Measurements from ENCODE around the gene ABCB8. TPM values are rescaled to one million over a fixed set of nuclear protein-coding genes. Genes with fewer than 3 reads are reported as not detected.

The ABCB8 gene
- total and polyA plus RNA-seq, 5 donors from 2014 or later = 16.9 to 61.4 (median 19.5) TPM

DNA sequence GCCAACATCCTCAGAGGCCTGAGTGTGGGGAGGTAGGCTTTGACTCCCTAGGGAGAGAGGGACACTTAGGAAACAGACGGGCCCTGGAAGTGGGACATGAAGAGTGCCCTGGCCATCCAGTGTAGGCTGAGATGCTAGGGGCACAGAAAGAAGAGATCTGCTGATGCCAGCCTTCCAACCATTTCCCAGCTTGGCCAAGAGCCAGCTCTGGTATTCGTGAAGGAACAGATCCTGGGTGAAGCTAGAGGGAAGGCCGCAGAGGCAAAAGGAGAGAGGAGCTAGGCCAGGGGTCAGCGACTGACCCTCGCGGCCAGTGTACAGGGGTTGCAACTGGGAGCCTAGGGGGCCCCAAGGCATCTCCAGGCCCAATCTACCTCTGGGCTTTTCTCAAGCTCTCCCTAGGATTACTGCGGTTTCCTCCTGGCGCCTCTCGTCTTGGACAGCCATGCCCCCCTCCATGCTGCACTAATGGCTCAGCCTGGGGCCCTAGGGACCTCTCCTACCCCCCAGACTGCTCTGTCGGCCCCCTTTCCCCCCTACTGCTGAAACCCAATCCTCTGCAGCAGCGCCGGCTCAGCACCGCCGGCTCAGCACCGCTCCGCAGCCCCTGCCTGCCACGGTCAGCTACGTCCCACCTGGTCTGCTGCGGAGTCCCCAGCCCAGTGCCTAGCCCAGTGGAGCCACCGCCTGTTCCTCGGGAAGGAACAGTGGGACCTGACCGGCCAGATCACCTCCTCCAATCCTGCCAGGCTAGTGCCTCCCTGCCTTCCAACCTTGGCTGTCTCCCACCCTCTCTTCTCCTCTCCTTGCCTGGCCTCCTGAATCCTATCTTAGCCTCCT is 19.9 kb downstream of the ABCB8 start, which contains the start of gene ASIC3:
ASIC3 (plus strand) TSS at position 556 of the 840 bp plus-strand sequence. CDS start 355 bp downstream, outside the sequence.
- peaks cover 10% of the 10 kb centered on the region for H3K4me1 ChIP-seq (ENCODE audit: control insufficient read depth, insufficient read depth, low read length, poor library complexity, severe bottlenecking)
- ATAC-seq (ENCODE audit: low read depth in 2 of 2) (no peak), DNase-seq (no peak)
- no peak within 1 kb of the TSS for H3K27ac ChIP-seq (ENCODE audit: insufficient read depth, low read length, poor library complexity, severe bottlenecking)
- H3K36me3 ChIP-seq (ENCODE audit: control insufficient read depth, insufficient read depth, low read length) = no peaks in the 10 kb centered on the region
- Mint-ChIP-seq H3K27ac (peak within 1 kb of the TSS in 1 of 3 donors; percentile 63), H3K4me1 (peaks cover 0 to 8% (median 5%) of the 10 kb centered on the region in 4 donors), H3K27me3 (no peaks in the 10 kb centered on the region), H3K4me3 (peak within 1 kb of the TSS in 1 of 4 donors; percentile 52), H3K36me3 (peaks cover 10% of the 10 kb centered on the region), H3K9me3 (no peaks in the 10 kb centered on the region)
- H3K4me3 ChIP-seq (ENCODE audit: low read depth, low read length) = no peak within 1 kb of the TSS
- no peaks in the 10 kb centered on the region for H3K9me3 ChIP-seq (ENCODE audit: control insufficient read depth in 2 of 2, low read length in 2 of 2)
- H3K27me3 ChIP-seq (ENCODE audit: control insufficient read depth, insufficient read depth, low read length) = no peaks in the 10 kb centered on the region

DNA sequence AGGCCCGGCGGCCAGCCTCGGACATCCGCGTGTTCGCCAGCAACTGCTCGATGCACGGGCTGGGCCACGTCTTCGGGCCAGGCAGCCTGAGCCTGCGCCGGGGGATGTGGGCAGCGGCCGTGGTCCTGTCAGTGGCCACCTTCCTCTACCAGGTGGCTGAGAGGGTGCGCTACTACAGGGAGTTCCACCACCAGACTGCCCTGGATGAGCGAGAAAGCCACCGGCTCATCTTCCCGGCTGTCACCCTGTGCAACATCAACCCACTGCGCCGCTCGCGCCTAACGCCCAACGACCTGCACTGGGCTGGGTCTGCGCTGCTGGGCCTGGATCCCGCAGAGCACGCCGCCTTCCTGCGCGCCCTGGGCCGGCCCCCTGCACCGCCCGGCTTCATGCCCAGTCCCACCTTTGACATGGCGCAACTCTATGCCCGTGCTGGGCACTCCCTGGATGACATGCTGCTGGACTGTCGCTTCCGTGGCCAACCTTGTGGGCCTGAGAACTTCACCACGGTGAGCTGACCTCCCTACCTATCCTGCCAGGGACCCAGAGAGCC is 20.7 kb downstream of the ABCB8 start:
- Histone ChIP-seq H3K4me3 (ENCODE audit: low read depth, low read length) (no peak overlapping the region), H3K27me3 (ENCODE audit: control insufficient read depth, insufficient read depth, low read length) (no peaks in the 10 kb centered on the region), H3K27ac (ENCODE audit: insufficient read depth, low read length, poor library complexity, severe bottlenecking) (no peak overlapping the region), H3K36me3 (ENCODE audit: control insufficient read depth, insufficient read depth, low read length) (no peaks in the 10 kb centered on the region), H3K9me3 (ENCODE audit: control insufficient read depth in 2 of 2, low read length in 2 of 2) (no peaks in the 10 kb centered on the region), H3K4me1 (ENCODE audit: control insufficient read depth, insufficient read depth, low read length, poor library complexity, severe bottlenecking) (peaks cover 11% of the 10 kb centered on the region)
- no peak for ATAC-seq (ENCODE audit: low read depth in 2 of 2)
- Mint-ChIP-seq H3K4me3 (no peak overlapping the region), H3K36me3 (peaks cover 10% of the 10 kb centered on the region), H3K4me1 (peaks cover 0 to 12% (median 5%) of the 10 kb centered on the region in 4 donors), H3K27me3 (no peaks in the 10 kb centered on the region), H3K27ac (no peak overlapping the region), H3K9me3 (no peaks in the 10 kb centered on the region)
- DNase-seq = no peak

DNA sequence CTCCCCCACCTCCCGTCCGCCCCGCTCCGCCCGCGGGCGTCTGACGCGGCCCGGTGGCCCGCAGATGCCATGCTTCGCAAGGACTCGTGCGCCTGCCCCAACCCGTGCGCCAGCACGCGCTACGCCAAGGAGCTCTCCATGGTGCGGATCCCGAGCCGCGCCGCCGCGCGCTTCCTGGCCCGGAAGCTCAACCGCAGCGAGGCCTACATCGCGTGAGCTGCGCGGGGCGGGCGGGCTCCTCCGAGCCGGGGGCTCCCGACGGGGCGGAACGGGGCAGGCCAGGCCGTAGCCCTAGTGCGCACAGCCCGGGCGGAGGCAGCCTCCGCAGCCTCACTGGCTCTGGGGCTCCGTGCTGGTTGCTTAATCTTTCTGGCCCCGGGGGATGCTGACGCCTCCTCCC is 22.9 kb downstream of the ABCB8 start:
- Histone ChIP-seq H3K4me1 (ENCODE audit: control insufficient read depth, insufficient read depth, low read length, poor library complexity, severe bottlenecking) (peaks cover 11% of the 10 kb centered on the region), H3K27ac (ENCODE audit: insufficient read depth, low read length, poor library complexity, severe bottlenecking) (no peak overlapping the region), H3K27me3 (ENCODE audit: control insufficient read depth, insufficient read depth, low read length) (no peaks in the 10 kb centered on the region), H3K36me3 (ENCODE audit: control insufficient read depth, insufficient read depth, low read length) (no peaks in the 10 kb centered on the region), H3K4me3 (ENCODE audit: low read depth, low read length) (no peak overlapping the region), H3K9me3 (ENCODE audit: control insufficient read depth in 2 of 2, low read length in 2 of 2) (no peaks in the 10 kb centered on the region)
- peaks cover 12% of the 10 kb centered on the region for H3K36me3 Mint-ChIP-seq
- ATAC-seq (ENCODE audit: low read depth in 2 of 2) = peak; percentile 66 to 75
- DNase-seq = peak; percentile 25 to 76 (median 62)
- no peaks in the 10 kb centered on the region for H3K9me3 Mint-ChIP-seq
- no peak overlapping the region for H3K4me3 Mint-ChIP-seq
- no peak overlapping the region for H3K27ac Mint-ChIP-seq
- H3K4me1 Mint-ChIP-seq = peaks cover 0 to 17% (median 6%) of the 10 kb centered on the region in 4 donors
- H3K27me3 Mint-ChIP-seq = no peaks in the 10 kb centered on the region

- H3K4me1 ChIP-seq (ENCODE audit: control insufficient read depth, insufficient read depth, low read length, poor library complexity, severe bottlenecking) = peaks cover 21% of the 10 kb centered on the region
- H3K4me3 ChIP-seq (ENCODE audit: low read depth, low read length) = no peak overlapping the region
- Mint-ChIP-seq H3K4me3 (peak overlapping the region in 1 of 4 donors; percentile 55), H3K4me1 (peaks cover 0 to 35% (median 9%) of the 10 kb centered on the region in 4 donors), H3K27ac (no peak overlapping the region), H3K27me3 (no peaks in the 10 kb centered on the region), H3K9me3 (peaks cover 0 to 1% (median 0%) of the 10 kb centered on the region in 7 donors), H3K36me3 (peaks cover 12% of the 10 kb centered on the region)
- no peaks in the 10 kb centered on the region for H3K36me3 ChIP-seq (ENCODE audit: control insufficient read depth, insufficient read depth, low read length)
- H3K27me3 ChIP-seq (ENCODE audit: control insufficient read depth, insufficient read depth, low read length) = no peaks in the 10 kb centered on the region
- ATAC-seq (ENCODE audit: low read depth in 2 of 2) = no peak
- no peaks in the 10 kb centered on the region for H3K9me3 ChIP-seq (ENCODE audit: control insufficient read depth in 2 of 2, low read length in 2 of 2)
- DNase-seq = peak in 1 of 3 donors; percentile 44
- no peak overlapping the region for H3K27ac ChIP-seq (ENCODE audit: insufficient read depth, low read length, poor library complexity, severe bottlenecking)
Measured at GRCh38 chr7:151053096-151053495, 24.8 kb downstream of the ABCB8 start.

GRCh38 chr7:151053751-151054150 is 25.5 kb downstream of the ABCB8 start:
- Histone ChIP-seq H3K27me3 (ENCODE audit: control insufficient read depth, insufficient read depth, low read length) (no peaks in the 10 kb centered on the region), H3K27ac (ENCODE audit: insufficient read depth, low read length, poor library complexity, severe bottlenecking) (no peak overlapping the region), H3K4me1 (ENCODE audit: control insufficient read depth, insufficient read depth, low read length, poor library complexity, severe bottlenecking) (peaks cover 28% of the 10 kb centered on the region), H3K36me3 (ENCODE audit: control insufficient read depth, insufficient read depth, low read length) (no peaks in the 10 kb centered on the region), H3K9me3 (ENCODE audit: control insufficient read depth in 2 of 2, low read length in 2 of 2) (no peaks in the 10 kb centered on the region), H3K4me3 (ENCODE audit: low read depth, low read length) (no peak overlapping the region)
- Mint-ChIP-seq H3K4me1 (peaks cover 0 to 39% (median 11%) of the 10 kb centered on the region in 4 donors), H3K27me3 (no peaks in the 10 kb centered on the region), H3K27ac (no peak overlapping the region), H3K36me3 (peaks cover 12% of the 10 kb centered on the region), H3K4me3 (peak overlapping the region in 1 of 4 donors; percentile 56), H3K9me3 (peaks cover 0 to 1% (median 0%) of the 10 kb centered on the region in 7 donors)
- DNase-seq (no peak), ATAC-seq (ENCODE audit: low read depth in 2 of 2) (no peak)

- peaks cover 0 to 57% (median 12%) of the 10 kb centered on the region in 4 donors for H3K4me1 Mint-ChIP-seq
- H3K27ac Mint-ChIP-seq = no peak overlapping the region
- Histone ChIP-seq H3K27ac (ENCODE audit: insufficient read depth, low read length, poor library complexity, severe bottlenecking) (no peak overlapping the region), H3K36me3 (ENCODE audit: control insufficient read depth, insufficient read depth, low read length) (no peaks in the 10 kb centered on the region), H3K27me3 (ENCODE audit: control insufficient read depth, insufficient read depth, low read length) (no peaks in the 10 kb centered on the region), H3K9me3 (ENCODE audit: control insufficient read depth in 2 of 2, low read length in 2 of 2) (no peaks in the 10 kb centered on the region), H3K4me3 (ENCODE audit: low read depth, low read length) (no peak overlapping the region), H3K4me1 (ENCODE audit: control insufficient read depth, insufficient read depth, low read length, poor library complexity, severe bottlenecking) (peaks cover 44% of the 10 kb centered on the region)
- H3K36me3 Mint-ChIP-seq = peaks cover 12% of the 10 kb centered on the region
- ATAC-seq (ENCODE audit: low read depth in 2 of 2) (no peak), DNase-seq (no peak)
- no peaks in the 10 kb centered on the region for H3K27me3 Mint-ChIP-seq
- H3K9me3 Mint-ChIP-seq = peaks cover 0 to 1% (median 0%) of the 10 kb centered on the region in 7 donors
- peak overlapping the region; percentile 55 to 97 (median 91) for H3K4me3 Mint-ChIP-seq
Measured at GRCh38 chr7:151056283-151056665, 28.0 kb downstream of the ABCB8 start.

DNA sequence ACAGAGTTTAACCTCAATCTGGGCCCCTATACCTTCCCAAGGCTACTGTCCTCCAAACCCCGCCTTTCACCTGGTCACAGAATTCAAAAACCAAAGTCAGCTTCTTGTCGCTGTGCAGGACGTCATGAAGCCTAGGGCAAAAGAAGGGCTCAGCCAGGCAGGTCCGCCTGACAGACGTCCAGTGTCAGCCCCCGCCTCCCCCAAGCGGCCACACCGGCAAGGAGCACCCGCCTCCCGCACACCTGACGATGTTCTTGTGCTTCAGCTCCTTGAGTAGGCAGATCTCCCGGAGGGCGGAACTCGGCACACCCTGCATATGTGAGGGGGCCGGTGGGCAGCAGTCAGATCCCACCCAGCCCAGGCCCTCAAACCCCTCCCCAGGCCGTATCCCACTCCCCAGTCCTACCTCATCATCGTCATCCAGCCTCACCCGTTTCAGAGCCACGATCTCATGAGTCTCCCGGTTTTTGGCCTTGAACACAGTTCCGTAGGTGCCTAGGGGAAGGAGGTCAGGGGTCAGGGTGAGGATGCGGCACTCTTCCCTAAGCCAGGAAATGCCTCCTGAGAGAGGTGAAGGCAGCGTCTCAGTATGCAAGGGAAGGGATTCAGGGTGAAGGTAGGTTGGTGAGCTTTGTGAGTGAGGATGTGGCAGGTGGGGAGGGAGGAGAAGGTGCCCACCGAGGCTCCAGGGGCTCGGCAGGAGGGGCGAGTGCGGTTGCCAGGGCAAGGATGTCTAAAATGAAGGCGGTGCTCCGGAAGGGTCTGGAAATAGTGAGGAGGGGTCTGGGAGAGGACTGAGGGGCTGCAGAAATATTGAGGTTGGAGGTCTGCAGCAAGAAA is 28.6 kb downstream of the ABCB8 start:
- peaks cover 46% of the 10 kb centered on the region for H3K4me1 ChIP-seq (ENCODE audit: control insufficient read depth, insufficient read depth, low read length, poor library complexity, severe bottlenecking)
- peak overlapping the region; percentile 92 for H3K4me3 ChIP-seq (ENCODE audit: low read depth, low read length)
- Mint-ChIP-seq H3K27ac (peak overlapping the region in 1 of 3 donors; percentile 36), H3K4me3 (peak overlapping the region; percentile 89 to 97 (median 95)), H3K4me1 (peaks cover 0 to 63% (median 15%) of the 10 kb centered on the region in 4 donors), H3K9me3 (peaks cover 0 to 1% (median 0%) of the 10 kb centered on the region in 7 donors), H3K36me3 (peaks cover 12% of the 10 kb centered on the region), H3K27me3 (no peaks in the 10 kb centered on the region)
- no peaks in the 10 kb centered on the region for H3K36me3 ChIP-seq (ENCODE audit: control insufficient read depth, insufficient read depth, low read length)
- no peak overlapping the region for H3K27ac ChIP-seq (ENCODE audit: insufficient read depth, low read length, poor library complexity, severe bottlenecking)
- no peaks in the 10 kb centered on the region for H3K27me3 ChIP-seq (ENCODE audit: control insufficient read depth, insufficient read depth, low read length)
- DNase-seq (no peak), ATAC-seq (ENCODE audit: low read depth in 2 of 2) (no peak)
- H3K9me3 ChIP-seq (ENCODE audit: control insufficient read depth in 2 of 2, low read length in 2 of 2) = no peaks in the 10 kb centered on the region

Measured in CD4-positive, CD25-positive, alpha-beta regulatory T cell (primary cell).